ENCODE data around the gene C12orf76. TPM values are rescaled to one million over a fixed set of nuclear protein-coding genes. Genes with fewer than 3 reads are reported as not detected.

C12orf76 gene
- total RNA-seq, 1 experiment from 2014 or later: 18.3 TPM

GRCh38 chr12:109995686-109996482, 52.4 kb downstream of the C12orf76 start, which contains the start of gene GIT2:
Gene GIT2, minus strand, starts transcription at chr12:109996368. Its CDS starts 144 bp downstream, at chr12:109996224.
- peak; percentile 87 for DNase-seq (ENCODE audit: low spot score)

GRCh38 chr12:109995361-109995685, 53.0 kb downstream of the C12orf76 start:
- no peak for DNase-seq (ENCODE audit: low spot score)

- no peak for DNase-seq (ENCODE audit: low spot score)
Observed at GRCh38 chr12:109994401-109995175, 53.7 kb downstream of the C12orf76 start.

- no peak for DNase-seq (ENCODE audit: low spot score)
Observed at GRCh38 chr12:109993091-109993490, 55.2 kb downstream of the C12orf76 start.

GRCh38 chr12:109991586-109991985, 56.7 kb downstream of the C12orf76 start:
- DNase-seq (ENCODE audit: low spot score): no peak

Other genes starting within 250 kb of the C12orf76 start
- gene TRPV4, start 215.1 kb downstream of the C12orf76 start, total RNA-seq (2014; rRNA removed; shearing (Covaris generic)): not detected in 2 replicates
- gene GLTP, start 168.0 kb downstream of the C12orf76 start, total RNA-seq (2014; rRNA removed; shearing (Covaris generic)): 37.9 and 39.1 TPM in 2 replicates
- gene TCHP, start 148.2 kb downstream of the C12orf76 start, total RNA-seq (2014; rRNA removed; shearing (Covaris generic)): 17.6 and 21.9 TPM in 2 replicates
- 30.2 and 30.3 TPM in 2 replicates for gene GIT2, start 52.2 kb downstream of the C12orf76 start, total RNA-seq (2014; rRNA removed; shearing (Covaris generic))
- gene ANKRD13A, start 49.1 kb downstream of the C12orf76 start, total RNA-seq (2014; rRNA removed; shearing (Covaris generic)): 131 and 155 TPM in 2 replicates
- 32.8 and 34.8 TPM in 2 replicates for gene IFT81, start 75.8 kb upstream of the C12orf76 start, total RNA-seq (2014; rRNA removed; shearing (Covaris generic))
- 93.0 and 108 TPM in 2 replicates for gene ATP2A2, start 232.7 kb upstream of the C12orf76 start, total RNA-seq (2014; rRNA removed; shearing (Covaris generic))